Stimulated activated CD8-positive, alpha-beta memory T cell treated with anti-CD3 and anti-CD28 coated beads, Interleukin-7, amount 100 ng/mL, for 1 hour (primary cell): ENCODE data around the gene WASL.
"Not testable (repeated sequence)": the region's sequence is repeated elsewhere in the genome, so short reads cannot be mapped to it uniquely, and the experiment has no call there.

Experiments used
- DNase-seq, 2 donors: peaks; one replicate each; pipeline ENCODE4 v3.0.0-alpha.2; 2020; ENCODE audit warnings: low read depth in 2 of 2

The WASL gene

DNA sequence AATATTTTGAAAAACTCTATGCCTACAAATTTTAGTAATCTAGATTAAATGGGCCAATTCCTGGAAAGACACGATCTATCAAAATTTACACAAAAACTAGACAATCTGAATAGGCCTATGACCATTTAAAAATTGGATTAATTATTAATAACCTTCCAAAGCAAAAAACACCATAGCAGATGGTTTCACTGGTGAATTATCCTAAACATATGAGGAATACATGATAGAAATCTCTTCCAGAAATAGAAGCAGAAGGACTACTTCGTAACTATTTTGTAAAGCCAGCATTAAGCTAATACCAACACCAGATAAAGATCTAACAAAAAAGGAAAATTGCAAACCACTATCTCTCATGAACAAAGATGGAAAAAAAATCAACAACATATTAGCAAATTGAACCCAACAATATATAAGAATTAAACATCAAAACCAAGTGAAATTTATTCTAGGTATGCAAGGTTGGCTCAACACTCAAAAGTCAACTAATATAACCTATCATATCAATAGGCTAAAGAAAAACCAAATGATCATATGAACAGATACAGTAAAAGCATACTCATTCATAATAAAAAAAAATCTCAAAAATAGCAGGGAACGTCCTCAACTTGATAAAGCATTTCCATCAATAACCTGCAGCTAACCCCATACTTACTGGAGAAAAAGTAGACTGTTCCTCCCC, 16.3 kb downstream of the WASL start:
- no peak for DNase-seq

DNA sequence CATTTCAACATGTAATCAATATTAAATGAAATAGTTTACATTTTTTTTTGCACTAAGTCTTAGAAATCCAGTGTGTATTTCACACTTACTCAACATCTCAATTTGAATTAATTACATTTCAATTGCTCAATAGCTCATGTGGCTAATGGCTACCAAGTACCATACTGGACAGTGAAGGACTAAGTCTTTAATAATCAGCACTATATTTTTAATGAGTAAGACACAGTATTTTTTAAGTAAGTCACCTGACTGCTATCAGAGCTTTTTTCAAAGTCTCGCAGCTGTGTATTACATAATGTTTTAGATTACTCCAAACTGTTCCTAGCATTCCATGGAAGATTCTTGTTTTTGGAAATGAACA, 19.6 kb downstream of the WASL start:
- no peak for DNase-seq

DNA sequence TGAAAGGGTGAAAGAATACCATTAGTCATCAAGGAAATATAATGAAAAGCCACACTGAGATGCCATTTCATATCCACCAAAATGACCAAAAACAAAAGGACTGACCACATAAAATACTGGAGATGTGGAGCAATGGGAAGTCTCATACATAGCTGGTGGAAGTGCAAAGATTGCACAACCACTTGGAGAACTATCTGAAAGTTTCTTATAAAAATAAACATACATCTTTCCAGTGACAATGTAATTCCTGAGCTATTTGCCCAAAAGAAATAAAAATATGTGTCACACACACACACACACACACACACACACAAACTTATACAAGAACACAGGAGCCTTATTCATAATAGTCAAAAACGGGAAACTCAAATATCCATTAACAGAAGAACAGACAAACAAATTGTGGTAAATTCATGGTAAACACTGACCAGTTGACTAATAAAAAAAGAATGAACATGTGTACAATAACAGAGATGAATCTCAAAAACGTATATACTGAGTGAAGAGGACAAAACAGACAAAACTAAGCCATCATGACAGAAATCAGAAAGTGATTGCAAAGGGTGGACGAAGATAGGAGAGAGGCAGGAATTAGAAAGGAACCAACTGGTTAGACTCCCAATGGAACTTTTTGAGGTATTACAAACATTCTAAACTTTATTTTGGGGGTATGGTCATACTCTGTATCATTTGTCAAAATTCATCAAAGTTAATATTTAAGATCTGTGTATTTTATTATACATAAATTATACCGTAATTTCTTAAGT, 21.5 kb downstream of the WASL start:
- no peak for DNase-seq

DNA sequence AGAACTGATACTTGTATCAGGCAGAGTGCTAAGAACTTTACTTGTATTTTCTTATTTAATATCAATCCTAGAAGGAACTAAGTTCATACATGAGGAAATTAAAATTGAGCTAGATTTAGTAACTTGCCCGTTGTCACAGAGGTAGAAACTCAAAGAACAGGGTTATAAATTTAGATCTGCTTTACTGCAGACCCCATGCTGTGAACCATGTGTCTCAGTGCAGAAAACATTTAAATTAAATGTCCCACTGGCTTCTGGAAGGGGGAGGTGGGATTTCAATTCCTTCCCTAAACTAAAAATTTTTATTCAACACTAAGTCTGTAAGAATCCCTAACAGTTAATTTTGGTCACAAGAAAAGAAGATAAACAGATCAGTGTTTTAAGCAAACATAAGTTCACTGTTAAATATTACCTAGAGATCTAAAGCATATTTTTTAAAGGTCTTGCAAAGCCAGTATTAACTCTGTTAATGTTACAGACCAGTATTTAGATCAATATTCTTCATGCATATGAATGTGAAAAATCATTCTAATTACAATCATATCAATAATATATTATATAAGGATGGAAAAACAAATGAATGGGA, 23.1 kb downstream of the WASL start:
- no peak for DNase-seq

DNA sequence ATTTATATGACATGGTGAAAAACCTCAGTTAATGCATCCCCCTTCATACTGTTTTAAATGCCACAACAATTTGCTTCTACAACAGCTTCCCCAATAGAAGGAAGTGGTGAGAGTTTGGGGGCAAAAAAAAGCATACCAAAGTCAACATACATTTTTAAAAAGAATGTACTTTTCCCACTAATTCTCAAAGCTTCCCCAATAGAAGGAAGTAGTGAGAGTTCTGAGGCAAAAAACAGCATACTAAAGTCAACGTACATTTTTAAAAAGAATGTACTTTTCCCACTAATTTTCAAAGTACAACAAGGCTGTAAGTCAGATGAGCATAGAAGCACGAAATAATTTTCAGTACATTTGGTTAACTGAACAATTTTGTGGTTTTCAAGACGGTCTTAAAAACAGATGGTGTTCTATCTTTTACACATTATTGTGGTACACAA, 24.0 kb downstream of the WASL start:
- DNase-seq, result no peak

DNA sequence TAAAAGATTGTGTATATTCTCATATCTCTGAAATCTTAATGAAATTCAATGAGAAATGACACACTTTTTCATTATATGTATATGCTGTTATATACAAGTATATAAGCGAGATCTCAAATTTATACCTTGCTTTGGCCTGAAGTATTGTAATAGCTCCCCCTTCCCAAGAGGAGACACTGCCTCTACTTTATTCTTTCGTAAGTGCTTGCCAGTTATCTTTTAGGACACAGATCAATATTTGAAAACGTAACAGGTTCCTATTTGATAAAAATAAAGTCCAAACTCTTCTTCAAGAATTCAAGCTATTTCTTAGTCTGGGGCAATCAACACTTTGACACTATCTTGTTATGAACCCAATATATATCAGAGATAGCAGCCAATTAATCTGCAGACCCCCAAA, 24.9 kb downstream of the WASL start:
- DNase-seq, result no peak

DNA sequence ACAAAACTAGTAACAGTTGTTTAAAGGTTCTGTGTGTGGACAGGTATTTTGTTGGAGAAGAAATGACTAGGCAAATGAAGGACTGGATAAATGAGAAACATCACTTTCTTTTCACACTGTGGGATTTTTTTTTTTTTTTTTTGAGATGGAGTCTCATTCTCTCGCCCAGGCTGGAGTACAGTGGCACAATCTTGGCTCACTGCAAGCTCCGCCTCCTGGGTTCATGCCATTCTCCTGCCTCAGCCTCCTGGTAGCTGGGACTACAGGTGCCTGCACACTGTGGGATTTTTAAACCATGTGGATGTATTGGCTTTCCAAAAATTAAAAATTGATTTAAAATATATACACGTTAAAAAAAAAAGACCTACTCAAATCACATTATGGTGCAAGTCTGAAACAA, 28.3 kb downstream of the WASL start:
- not testable (repeated sequence) for DNase-seq

DNA sequence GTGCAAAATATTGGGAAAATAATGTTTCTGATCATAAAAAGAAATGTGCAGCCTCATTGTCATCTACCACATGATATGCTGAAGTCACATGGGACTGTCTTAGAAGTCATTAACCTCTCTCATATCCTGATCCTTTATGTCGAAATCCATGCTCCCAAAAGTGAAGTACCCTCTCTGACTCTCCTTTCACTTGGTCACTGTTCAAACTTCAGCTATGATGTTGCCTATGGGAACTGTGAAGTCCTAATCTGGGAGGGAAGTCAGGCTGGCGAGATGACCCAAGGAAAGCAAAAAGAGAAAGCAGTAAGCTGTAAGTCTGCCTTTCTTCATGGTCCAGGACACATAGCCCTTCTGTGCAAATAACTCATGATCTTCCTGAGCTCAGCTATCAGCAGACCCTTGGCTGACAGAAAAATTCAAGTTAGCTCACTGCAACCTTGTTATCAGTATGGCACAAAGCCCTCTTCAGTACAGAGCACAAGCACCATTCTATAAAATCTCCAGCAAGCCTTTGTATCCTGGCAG, 29.5 kb downstream of the WASL start:
- no peak for DNase-seq

DNA sequence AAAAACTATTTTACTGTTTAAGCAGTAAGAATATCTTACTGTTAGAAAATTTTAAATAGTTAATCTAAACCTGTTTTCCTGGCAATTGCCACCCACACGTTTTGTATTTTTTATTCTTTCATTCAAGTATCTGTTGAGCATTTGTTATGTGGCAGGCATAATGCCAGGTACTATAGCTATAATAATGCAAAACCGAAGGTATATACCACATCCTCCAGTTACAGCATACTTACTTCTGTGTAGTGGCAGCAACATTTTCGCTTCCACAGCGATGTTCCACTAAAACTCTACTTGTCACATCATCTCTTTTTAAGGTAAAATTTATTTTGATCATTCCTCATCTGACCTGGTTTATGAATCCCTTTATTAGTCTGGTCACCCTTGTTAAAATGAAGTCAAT, 30.0 kb downstream of the WASL start:
- DNase-seq, result no peak

DNA sequence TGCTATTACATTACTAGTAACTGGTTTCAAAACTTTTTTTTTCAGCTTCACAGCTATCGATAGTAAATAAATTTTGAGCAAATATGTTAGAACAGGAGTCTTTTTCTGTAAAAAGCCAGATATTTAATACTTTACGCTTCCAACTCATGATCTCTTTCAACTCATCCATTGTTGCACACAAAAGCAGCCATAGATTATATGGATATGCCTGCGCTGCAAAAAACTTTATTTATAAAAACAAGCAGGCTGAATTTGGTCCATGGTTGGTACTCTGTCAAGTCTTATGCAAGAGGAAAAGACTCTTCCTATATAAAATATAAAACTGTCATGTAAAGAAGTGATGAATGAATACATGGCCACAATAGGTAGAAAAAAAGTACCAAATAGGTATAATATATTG, 31.1 kb downstream of the WASL start:
- no peak for DNase-seq

DNA sequence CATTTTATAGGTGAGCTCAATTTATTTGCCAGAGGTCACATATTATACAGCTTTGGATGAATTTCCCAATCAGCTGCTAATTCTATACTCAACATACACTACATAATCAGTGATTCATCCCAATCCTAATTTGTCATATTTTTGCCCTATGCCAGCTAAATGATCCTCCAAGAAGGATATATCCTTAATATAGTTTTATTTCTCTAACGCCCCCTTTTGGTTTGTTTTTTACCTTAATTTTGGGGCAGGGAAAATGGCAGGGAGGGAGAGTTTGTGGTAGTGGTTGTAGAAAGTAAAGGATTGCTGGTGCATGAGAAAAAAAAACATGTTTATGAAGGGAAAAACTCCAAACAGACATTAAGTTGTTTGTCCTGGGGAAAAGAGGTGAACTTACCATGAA, 31.9 kb downstream of the WASL start:
- DNase-seq, result no peak

DNA sequence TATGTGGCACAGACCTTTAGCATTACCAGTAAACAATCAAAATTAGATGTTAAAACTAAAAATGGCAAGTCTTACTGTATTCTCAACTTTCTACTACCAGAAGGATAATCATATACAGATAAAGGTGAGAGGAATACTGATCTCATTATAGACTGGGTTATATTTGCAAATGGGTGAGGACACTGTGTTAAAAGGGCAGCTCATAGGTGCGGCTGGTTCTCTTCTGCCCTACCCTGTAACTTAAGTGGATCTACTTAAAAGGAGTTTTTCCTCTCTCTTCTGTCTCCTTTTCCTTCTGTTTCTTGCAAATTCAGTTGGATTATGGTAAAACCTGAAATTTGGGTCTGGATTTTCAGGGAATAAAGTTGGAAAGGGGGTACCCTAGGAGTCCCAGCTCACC, 33.0 kb downstream of the WASL start:
- no peak for DNase-seq

DNA sequence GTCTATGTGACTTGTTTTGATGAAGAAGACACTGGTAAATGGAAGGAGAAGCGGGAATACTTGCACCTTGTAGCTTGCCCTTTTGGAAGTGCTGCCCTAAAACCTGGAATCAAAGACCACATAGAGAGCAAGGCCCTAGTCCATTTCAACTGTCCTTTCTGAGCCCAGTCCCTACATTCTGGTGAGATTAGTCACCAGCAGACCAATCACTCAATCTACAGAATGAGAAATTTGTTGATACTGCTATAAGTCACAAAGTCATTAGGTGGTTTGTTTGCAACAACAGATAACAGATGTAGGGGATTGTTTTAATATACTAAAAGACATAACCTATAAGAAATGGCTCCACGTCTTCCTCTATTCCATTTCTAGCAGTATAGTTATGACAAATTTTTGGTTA, 33.6 kb downstream of the WASL start:
- DNase-seq, result no peak

DNA sequence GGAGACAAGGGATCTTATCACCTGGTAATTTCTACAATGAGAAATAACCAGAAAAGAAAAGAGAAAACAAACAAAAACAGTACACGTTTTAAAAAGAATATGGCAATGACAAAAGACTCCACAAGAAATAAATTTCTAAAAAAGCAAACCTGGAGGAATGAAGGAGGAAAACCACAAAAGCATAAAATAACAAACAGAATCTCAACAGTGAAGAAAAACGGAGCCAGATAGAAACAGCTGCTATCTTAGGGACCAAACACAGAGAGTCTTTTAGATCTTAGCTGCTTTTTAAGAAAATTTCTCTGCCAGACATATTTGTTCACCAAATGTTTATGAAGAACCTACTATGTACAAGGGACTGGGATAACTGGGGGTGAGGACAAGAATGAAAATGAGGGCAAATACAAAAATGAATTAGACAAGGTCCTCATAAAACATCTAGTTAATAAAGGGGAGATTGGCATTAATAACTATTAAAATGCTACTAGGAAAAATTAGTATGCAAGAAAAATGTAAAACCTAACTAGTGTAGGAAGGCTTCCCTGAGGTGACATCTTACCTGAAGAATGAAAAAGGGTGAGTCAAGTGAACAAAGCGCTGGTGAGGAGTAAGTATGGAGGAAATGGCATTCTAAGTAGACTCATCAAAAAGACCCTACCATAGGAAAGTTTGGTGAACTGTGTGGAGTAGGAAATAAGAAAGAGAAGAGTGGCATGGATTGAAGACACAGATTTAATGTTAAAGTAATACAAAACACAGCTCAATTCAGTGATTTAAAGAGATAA, 34.3 kb downstream of the WASL start:
- no peak for DNase-seq

DNA sequence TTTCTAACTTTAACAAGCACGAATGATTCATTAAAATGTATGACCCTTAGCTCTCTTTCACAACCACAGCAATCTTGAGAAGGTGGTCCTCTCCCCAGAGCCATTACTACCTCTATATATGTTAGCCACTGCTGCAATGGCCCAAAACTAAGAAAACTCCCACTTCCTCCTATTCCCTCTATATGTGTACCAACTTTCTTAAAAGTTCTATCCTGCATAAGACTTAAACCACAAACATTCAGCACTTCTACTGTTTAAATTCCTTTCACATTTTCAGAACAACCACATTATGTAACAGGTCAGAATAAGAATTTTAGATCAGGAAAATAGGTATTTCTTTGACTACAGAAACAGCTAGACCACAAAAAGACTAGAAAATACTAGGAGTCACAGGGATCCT, 36.2 kb downstream of the WASL start:
- DNase-seq, result no peak

DNA sequence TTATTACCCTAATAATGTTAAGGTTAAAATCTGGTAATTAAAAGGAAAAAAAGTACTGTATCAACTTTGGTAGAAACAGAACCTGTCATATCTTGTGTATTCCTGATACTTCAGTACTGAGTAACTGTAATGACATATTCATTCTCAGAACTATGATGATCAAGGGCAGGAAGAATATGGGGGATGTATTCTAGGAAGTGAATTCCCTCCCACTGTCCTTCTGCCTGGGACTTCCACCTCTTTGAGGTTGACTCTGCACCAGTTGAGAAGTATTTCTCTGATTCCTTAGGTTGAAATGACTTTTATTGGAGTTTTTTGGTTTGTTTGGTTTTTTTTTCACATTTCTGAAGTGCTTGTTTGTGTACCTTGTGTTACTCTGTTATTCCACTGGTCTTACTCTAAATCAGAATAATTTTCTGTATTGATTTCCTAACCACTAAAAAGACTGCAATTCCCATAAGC, 36.9 kb downstream of the WASL start:
- DNase-seq, result no peak

DNA sequence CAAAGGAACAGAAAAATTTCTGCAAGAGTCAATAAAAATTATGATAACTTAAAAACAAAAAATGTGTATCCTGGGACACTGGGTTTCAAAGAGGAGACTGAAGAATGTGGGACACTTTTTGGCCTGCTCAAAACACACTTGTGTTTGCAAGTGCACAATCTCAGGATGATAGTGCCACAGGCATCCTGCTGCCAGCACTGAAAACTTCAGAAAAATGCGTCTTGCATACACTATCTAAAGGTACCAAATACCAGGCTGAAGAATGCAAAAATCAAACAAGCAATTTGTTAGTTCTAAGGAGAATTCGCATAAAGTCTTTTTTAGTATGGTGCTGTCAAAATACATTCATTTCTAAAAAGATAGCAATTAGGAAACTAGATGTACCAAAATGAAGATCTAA, 38.1 kb downstream of the WASL start:
- DNase-seq, result no peak

DNA sequence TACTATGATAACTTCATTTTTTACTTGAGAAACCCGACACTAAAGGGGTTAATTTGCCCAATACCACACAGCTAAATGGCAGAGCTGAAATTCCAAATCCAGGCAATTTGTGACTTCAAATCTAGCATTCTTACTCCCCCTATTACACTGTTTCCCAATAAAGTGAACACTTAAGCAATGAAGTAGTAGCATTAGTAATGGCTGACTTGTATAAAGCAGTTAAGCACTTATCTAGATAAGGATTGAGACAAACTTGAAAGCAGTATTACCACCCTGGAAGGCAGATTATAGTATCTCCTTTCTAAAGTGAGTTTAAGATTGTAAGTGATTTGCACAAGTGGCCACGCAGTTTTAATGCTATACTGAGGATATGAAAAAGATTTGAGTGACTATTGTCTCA, 39.3 kb downstream of the WASL start:
- no peak for DNase-seq

DNA sequence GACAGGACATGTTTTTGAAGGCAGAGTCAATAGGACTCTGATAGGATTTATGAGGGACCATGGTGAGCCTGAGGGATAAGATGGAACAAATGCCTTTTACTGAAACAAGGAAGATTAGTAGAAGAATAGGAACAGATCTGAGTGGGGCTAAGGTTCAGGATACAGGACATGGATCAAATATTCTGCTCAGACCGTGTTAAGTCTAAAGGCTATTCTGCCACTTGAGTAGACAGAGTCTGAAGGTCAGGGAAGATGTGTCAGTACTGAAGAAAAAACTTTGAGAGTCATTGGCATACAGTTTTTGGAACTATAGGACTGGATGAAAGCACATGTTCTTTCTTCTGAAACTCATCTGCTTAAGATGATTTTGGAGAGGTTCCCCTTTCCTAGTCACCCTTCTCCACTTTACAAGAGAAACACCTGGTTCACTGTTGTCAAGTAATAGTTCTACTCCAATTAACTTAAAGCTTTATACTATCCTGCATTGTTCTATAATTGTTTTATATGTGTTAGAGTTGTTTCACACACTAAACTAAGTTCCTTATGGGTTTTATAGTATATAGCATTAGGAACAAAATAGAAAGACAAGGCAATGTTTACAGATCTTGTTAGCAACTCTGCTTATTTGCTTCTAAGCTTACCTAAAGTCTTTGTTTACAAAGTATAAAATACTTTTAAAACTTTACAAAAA, 43.4 kb downstream of the WASL start:
- no peak for DNase-seq

DNA sequence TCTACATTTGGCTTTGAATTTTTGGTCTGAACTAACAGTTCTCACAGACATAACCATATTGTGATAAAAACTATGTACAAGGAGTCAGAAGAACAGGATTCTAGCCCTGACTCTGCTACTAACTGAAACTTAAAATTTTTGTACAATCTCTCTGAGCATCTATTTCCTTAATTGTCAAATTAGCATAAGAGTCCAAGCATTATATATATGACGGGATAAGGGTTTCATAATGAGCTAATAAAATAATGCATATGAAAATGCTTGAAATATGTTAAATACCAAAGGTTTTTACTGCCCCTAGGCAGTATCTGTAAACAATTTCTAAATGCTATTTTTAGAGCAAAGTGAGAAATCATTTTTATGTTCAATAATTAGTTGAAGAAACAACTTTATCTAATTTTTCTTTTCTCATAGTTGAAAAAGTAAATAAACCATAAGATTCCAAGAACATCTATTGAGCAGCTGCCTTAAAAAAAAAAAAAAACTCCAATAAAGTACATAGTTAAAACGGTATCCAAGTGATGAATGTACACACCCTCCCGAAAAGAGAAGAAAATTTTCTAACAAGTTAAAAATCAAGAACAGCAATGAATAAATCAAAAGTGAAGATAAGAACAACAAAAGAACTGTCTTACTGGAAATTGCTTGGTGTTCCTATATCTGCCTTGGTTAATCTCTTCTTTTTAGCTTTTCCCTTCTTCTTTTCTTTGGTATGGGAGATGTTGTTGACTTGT, 52.7 kb downstream of the WASL start:
- DNase-seq, result no peak

DNA sequence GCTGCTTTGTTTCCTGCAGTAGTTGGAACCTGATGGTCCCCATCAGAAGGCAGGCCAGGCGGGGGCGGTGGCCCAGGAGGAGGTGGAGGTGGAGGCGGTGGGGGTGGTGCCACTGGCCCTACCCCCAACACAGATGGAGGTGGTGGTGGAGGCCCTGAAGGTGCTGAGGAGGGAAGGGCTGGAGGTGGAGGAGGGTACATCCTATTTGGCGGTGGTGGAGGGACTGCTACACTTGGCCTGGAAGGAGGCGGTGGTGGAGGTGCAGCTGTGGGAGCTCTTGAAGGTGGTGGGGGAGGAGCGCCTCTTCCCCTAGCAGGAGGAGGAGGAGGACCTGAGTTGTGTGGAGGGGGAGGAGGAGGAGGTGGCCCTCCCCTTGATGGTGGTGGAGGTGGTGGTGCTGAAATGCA, 56.3 kb downstream of the WASL start:
- DNase-seq, result no peak
